Lung microvascular endothelial cell (primary cell): Measurements from ENCODE around the gene PTMS. TPM values are rescaled to one million over a fixed set of nuclear protein-coding genes. Genes with fewer than 3 reads are reported as not detected.

Source experiments
- DNase-seq, 2 donors: peaks; one replicate each; pipeline versions ENCODE4 v3.0.0 to v3.0.0-alpha.2; 2010; ENCODE audit warnings: low read depth in 2 of 2
- total RNA-seq: library from RNA; depleted of rRNA; stranded (reverse); fragments of >200 nt; gene quantifications from 2 replicates; pipeline ENCODE4 v1.2.1, GENCODE V29; 2014

The PTMS gene
- total RNA-seq, 1 donor from 2014 or later, result 56.0 TPM

GRCh38 chr12:6787309-6787708 lies 21.1 kb downstream of the PTMS start:
- DNase-seq, result no peak

- DNase-seq, result no peak
Measured at GRCh38 chr12:6788972-6789924, 23.1 kb downstream of the PTMS start, which contains the start of gene CD4. Gene CD4 (plus strand): TSS chr12:6789528. CDS start chr12:6800139, 10,611 bp downstream.

GRCh38 chr12:6790496-6791150 lies 24.5 kb downstream of the PTMS start:
- no peak for DNase-seq

GRCh38 chr12:6791931-6792520 lies 25.9 kb downstream of the PTMS start:
- no peak for DNase-seq

GRCh38 chr12:6792522-6793201 lies 26.5 kb downstream of the PTMS start:
- DNase-seq, result no peak

- no peak for DNase-seq
Measured at GRCh38 chr12:6795088-6795487, 28.9 kb downstream of the PTMS start.

- DNase-seq, result no peak
Measured at GRCh38 chr12:6796576-6796975, 30.4 kb downstream of the PTMS start.

GRCh38 chr12:6799147-6799546 lies 33.0 kb downstream of the PTMS start:
- DNase-seq, result no peak

GRCh38 chr12:6807170-6807569 lies 41.0 kb downstream of the PTMS start:
- no peak for DNase-seq

- DNase-seq, result no peak
Measured at GRCh38 chr12:6809056-6809455, 42.9 kb downstream of the PTMS start.

GRCh38 chr12:6810758-6811157 lies 44.6 kb downstream of the PTMS start:
- no peak for DNase-seq

- DNase-seq, result no peak
Measured at GRCh38 chr12:6813363-6813762, 47.2 kb downstream of the PTMS start.

- no peak for DNase-seq
Measured at GRCh38 chr12:6816598-6816997, 50.4 kb downstream of the PTMS start.

GRCh38 chr12:6817098-6817497 lies 50.9 kb downstream of the PTMS start:
- DNase-seq, result no peak

GRCh38 chr12:6817662-6818157 lies 51.5 kb downstream of the PTMS start:
- DNase-seq, result no peak

GRCh38 chr12:6818222-6818621 lies 52.1 kb downstream of the PTMS start:
- DNase-seq, result no peak

GRCh38 chr12:6818645-6819044 lies 52.5 kb downstream of the PTMS start:
- no peak for DNase-seq

- DNase-seq, result peak in 1 of 2 donors; percentile 40
Measured at GRCh38 chr12:6819106-6820030, 53.2 kb downstream of the PTMS start.

- no peak for DNase-seq
Measured at GRCh38 chr12:6820166-6820565, 54.0 kb downstream of the PTMS start.
